ENCODE results near the gene TRNT1.
A peak's percentile ranks its signal among the peaks of the same experiment; 100 is the strongest.

TRNT1 gene

GRCh38 chr3:3113042-3113709 lies 13.6 kb upstream of the TRNT1 start:
- no peak for DNase-seq

GRCh38 chr3:3117651-3118050 lies 9.1 kb upstream of the TRNT1 start:
- no peak for DNase-seq

GRCh38 chr3:3119393-3119851 lies 7.3 kb upstream of the TRNT1 start:
- DNase-seq: no peak

GRCh38 chr3:3125977-3126376 lies 763 bp upstream of the TRNT1 start:
- DNase-seq: no peak

GRCh38 chr3:3127432-3128010 lies 781 bp downstream of the TRNT1 start:
- peak; percentile 8 for DNase-seq

- no peak for DNase-seq
Observed at GRCh38 chr3:3129579-3129978, 2.8 kb downstream of the TRNT1 start.

GRCh38 chr3:3133500-3133899 lies 6.8 kb downstream of the TRNT1 start:
- no peak for DNase-seq

GRCh38 chr3:3134750-3135448 lies 8.2 kb downstream of the TRNT1 start:
- DNase-seq: no peak

GRCh38 chr3:3137526-3137925 lies 10.8 kb downstream of the TRNT1 start:
- DNase-seq: no peak

GRCh38 chr3:3141939-3142338 lies 15.2 kb downstream of the TRNT1 start:
- no peak for DNase-seq

- no peak for DNase-seq
Observed at GRCh38 chr3:3145831-3146230, 19.1 kb downstream of the TRNT1 start.

- DNase-seq: no peak
Observed at GRCh38 chr3:3149560-3149959, 22.8 kb downstream of the TRNT1 start.

- no peak for DNase-seq
Observed at GRCh38 chr3:3151513-3151912, 24.8 kb downstream of the TRNT1 start.

GRCh38 chr3:3154879-3155610 lies 28.3 kb downstream of the TRNT1 start:
- DNase-seq: no peak

- DNase-seq: no peak
Observed at GRCh38 chr3:3157484-3157883, 30.7 kb downstream of the TRNT1 start.

- no peak for DNase-seq
Observed at GRCh38 chr3:3160826-3161225, 34.1 kb downstream of the TRNT1 start.

GRCh38 chr3:3165241-3165640 lies 38.5 kb downstream of the TRNT1 start:
- no peak for DNase-seq

- no peak for DNase-seq
Observed at GRCh38 chr3:3165650-3166049, 38.9 kb downstream of the TRNT1 start.

GRCh38 chr3:3170998-3171397 lies 44.3 kb downstream of the TRNT1 start:
- peak; percentile 1 for DNase-seq

GRCh38 chr3:3172627-3173026 lies 45.9 kb downstream of the TRNT1 start:
- DNase-seq: no peak

- DNase-seq: no peak
Observed at GRCh38 chr3:3177861-3178497, 51.2 kb downstream of the TRNT1 start.

- DNase-seq: no peak
Observed at GRCh38 chr3:3178498-3179328, 52.0 kb downstream of the TRNT1 start.

Measured in NCI-H2171 treated with DMSO at 0.1 percent for 48 hours (cell line).